ENCODE measurements around the gene NDUFB7.
A peak's percentile ranks its signal among the peaks of the same experiment; 100 is the strongest.
"Not testable (repeated sequence)": the region's sequence is repeated elsewhere in the genome, so short reads cannot be mapped to it uniquely, and the experiment has no call there.

NDUFB7 gene

GRCh38 chr19:14553042-14553938 lies 18.6 kb downstream of the NDUFB7 start:
- DNase-seq (ENCODE audit: low read depth) = no peak

DNA sequence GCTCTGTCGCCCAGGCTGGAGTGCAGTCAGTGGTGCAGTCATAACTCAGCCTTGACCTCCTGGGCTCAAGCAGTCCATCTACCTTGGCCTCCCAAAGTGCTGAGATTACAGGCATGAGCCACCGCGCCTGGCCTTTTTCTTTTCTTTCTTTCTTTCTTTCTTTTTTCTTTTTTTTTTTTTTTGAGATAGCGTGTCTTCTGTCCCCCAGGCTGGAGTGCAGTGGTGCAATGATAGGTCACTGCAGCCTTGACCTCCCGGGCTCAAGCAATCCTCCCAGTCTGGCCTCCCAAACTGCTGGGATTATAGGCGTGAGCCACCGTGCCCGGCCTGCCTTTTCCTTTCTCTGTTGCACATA lies 19.9 kb downstream of the NDUFB7 start:
- DNase-seq (ENCODE audit: low read depth) = not testable (repeated sequence)

- peak; percentile 73 for DNase-seq (ENCODE audit: low read depth)
These were observed 20.5 kb downstream of the NDUFB7 start for GRCh38 chr19:14551134-14552005.

DNA sequence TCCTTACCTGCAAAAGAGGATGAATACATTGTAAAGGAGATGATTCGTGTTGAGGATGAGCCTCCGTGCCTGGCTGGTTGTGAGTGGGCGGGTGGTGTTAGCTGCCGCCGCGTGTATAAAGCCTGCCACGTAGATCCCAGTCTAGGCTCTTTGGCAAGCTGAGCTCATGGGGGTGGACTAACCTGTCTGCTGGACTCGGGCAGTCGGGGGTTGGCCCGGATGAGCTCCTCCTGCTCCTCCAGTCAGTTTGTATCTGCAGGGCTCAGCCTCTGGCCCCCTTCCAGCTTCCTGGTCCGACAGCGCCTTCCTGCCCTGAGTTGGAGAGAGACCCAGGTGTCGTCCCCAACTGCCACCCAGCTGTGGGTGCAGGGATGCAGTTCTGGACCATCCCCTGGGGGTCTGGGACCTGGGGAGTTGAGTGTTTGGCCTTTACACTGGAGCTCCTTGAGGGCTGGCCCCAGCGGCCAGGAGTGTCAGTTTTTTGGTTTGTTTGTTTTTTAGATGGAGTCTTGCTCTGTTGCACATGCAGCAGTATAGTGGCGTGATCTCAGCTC lies 21.6 kb downstream of the NDUFB7 start:
- peak; percentile 56 for DNase-seq (ENCODE audit: low read depth)

DNA sequence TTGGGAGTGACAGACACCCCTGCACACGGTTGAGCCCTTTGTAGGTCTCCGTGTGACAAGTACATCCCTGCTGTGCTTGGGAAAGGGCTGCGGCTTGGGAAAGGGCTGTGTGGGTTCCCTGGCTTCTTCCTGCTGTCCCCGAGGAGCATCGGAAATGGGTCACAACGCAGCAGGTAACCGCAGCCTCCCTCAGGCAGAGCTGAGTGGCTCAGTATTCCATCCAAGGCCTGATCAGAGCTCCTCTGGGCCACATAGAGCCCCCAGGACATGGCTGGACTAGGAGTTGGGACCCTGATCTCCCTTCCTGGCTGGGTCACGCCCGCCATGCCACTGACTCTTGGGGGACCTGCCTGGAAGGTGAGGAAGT lies 26.2 kb downstream of the NDUFB7 start:
- no peak for DNase-seq (ENCODE audit: low read depth)

DNA sequence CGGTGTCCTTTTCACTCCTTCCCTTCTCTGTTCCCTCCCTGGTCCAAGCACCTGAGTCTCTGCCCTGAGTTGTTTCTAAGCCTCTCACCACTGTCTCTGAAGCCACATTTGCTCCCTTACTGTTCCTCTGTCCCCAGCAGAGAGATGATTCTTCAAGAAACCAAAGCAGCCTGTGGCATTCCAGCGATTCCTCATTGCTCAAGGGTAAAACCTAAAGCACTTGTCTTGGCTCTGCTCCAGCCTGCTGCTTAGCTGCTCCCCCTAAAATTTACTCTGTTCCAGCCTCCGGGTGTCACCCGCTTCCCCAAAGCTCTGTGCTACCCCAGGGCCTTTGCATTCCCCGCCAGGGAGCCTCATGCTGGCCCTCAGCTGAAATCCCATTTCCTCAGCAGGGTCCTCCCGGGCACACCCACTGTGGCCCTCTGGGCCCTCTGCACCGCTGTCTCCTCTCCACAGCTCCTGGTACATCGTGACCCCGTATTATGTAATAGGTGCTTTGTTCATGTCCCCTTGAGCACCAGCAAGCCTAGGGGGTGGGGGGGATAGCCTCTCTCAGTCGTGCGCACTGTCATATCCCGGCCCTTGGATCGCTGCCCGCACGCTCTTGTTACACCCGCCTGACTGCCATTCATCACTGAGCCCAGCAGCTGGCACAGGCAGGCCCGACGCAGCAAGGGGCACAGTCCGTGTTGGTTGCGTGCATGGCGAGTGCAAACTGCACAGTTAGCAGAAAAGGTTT lies 26.7 kb downstream of the NDUFB7 start:
- no peak for DNase-seq (ENCODE audit: low read depth)

DNA sequence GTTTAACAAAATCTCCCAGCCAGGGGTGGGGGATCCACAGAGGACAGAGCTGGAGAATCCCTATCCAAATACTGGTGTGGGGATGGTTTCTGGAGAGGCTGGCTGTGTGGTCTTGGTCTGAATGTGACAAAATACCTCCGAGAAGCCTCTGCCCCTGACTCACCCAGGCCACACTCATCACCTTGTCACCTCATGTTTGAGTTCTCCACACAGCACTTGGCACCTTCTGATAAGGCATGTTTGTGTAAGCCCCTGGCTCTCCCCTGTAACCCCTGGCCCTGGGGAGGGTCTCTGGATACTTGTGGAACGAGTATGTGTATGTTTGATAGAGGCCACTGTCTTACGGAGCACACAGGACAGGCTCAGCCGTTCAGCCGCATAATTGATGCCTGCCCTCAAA lies 27.8 kb downstream of the NDUFB7 start:
- DNase-seq (ENCODE audit: low read depth) = no peak

DNA sequence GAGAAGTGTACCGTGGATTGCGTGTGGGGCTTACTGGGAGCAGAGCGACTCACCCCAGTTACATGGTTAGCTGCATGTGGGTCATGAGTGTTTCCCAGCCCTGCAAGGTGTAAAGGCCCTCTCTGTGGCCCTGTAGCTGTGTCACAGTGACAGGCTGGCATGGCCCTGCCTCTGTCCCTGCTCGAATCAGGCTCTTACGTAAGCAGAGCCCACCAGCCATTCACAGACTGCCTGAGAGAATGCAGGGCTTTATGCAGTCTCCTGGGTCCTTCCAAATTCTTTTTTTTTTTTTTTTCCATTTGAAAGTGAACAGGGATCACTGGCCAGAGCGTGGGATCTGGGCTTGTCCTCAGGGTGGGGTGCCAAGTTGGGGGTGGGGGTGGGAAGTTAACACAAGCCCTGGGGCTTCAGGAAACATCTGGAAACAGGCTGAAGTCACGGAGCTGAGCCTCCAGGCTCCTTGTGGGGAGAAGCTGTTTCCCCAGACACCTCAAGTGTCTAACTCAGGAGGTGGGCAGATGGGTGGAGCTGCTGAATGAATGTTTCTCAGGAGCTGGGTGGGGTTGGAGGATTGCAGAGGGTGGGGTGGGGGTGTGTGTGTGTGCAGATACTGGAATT lies 29.0 kb downstream of the NDUFB7 start:
- DNase-seq (ENCODE audit: low read depth) = no peak

DNA sequence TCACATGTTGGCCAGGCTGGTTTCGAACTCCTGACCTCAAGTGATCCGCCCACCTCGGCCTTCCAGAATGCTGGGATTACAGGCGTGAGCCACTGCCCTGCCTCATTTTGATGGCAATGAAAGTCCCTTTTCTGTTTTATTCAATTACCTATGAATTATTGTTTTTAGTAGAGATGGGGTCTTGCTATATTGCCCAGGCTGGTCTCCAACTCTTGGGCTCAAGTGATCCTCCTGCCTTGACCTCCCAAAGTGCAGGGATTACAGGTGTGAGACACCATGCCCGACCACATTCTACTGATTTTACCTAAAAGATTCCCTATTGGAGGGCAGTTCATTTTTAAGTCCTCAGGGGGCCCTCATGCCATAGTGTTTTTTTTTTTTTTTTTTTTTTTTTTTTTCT lies 29.9 kb downstream of the NDUFB7 start:
- DNase-seq (ENCODE audit: low read depth) = not testable (repeated sequence)

GRCh38 chr19:14540741-14541525 lies 30.9 kb downstream of the NDUFB7 start:
- no peak for DNase-seq (ENCODE audit: low read depth)

DNA sequence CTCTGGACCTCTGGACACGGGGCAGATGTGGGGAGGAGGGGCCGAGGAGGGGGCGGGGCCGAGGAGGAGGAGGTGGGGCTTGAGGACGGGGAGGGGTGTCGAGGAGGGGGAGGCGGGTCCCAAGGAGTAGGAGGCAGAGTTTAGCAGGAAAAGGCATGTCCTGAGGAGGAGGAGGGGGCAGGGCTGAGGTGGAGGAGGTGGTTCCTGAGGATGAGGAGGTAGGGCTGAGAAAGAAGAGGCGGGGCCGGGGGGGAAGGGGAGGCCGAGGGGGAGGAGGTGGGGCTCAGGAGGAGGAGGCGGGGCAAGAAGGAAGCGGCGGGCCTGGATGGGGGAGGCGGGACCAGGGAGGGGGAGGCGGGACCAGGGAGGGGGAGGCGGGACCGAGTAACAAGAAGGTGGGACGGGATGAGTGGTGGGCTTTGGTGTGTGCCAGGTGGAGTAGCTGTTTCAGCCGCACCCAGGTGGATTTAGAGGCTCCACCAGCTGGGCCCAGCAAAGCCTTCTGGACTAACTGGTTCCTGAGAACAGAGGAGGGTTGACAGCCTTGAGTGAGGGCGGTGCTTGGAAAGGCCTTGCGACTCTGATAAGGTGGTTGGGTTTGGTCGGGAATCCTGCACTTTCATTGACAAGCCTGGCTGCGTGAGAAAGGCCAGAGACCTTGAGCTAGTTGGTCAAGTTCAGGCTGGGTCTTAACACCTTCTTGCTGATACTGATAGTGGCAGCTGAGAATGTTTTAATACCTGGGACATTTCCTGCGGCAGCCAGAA lies 34.8 kb downstream of the NDUFB7 start:
- peak; percentile 94 for DNase-seq (ENCODE audit: low read depth)

- DNase-seq (ENCODE audit: low read depth) = no peak
These were observed 38.4 kb downstream of the NDUFB7 start for GRCh38 chr19:14533450-14533849.

GRCh38 chr19:14530506-14530905 lies 41.4 kb downstream of the NDUFB7 start:
- no peak for DNase-seq (ENCODE audit: low read depth)

GRCh38 chr19:14530005-14530348 lies 41.9 kb downstream of the NDUFB7 start:
- DNase-seq (ENCODE audit: low read depth) = no peak

DNA sequence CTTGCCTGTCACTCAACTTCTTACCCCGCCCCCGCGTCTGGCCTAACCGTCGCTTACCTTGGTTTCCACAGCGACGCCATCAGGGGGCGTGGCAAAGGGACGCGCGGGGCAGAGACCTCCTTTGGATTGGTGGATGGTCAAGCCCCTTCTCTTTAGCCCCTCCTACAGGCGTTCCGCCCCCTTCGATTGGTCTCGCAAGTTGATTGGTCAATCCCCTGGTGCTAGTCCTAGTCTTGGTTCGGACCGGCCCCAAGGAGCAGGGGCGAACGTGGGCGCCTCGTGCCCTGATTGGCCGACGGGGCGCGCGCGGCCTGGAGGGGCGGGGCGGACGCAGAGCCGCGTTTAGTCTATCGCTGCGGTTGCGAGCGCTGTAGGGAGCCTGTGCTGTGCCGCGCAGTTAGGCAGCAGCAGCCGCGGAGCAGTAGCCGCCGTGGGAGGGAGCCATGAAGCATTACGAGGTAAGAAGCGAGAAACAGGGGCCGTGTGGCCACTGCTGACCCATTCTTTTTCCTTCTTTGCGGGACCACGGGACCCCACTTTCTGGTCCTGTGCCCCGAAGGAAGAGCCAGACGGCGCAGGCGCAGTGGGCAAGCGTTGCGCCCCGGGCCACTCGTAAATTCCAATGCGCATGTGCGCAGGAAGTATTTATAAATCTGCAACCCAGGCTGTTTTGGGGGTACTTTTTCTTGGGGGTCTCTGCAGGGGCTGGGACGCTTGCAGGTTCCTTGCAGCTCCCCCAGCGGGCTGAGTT lies 42.4 kb downstream of the NDUFB7 start, which contains the start of gene TECR:
TSS of gene TECR (plus strand) at position 341 of the 751 bp plus-strand sequence. CDS start at position 444, 103 bp downstream.
- DNase-seq (ENCODE audit: low read depth) = peak; percentile 100

DNA sequence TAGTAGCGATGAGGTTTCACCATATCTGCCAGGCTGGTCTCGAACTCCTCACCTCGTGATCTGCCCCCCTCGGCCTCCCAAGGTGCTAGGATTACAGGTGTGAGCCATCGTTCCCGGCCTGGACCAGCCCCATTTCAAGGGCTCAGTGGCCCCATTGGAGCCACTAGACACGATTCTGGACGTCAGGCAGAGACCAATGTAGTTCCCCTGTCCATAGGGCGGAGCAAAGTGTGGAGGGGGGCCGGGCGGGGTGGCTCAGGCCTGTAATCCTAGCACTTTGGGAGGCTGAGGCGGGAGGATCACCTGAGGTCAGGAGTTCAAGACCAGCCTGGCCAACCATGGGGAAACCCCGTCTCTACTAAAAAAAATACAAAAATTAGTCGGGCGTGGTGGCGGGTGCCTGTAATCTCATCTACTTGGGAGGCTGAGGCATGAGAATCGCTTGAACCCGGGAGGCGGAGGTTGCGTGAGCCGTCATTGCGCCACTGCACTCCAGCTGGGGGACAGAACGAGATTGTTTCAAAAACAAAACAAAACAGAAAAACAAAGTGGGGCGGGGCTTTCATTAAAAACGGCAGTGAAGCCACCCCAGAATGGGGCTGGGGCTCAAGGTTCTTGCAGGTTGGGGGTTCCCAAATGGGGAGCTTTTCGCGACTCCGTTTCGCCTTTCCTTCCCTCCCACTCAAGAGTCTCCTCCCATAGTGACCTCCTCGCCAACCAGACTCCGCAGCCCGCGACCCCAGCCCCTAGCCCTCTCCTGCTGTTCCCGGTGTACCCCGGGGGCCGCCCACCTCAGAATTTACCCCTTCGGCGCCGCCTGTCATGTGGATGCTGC lies 43.2 kb downstream of the NDUFB7 start:
- DNase-seq (ENCODE audit: low read depth) = no peak

DNA sequence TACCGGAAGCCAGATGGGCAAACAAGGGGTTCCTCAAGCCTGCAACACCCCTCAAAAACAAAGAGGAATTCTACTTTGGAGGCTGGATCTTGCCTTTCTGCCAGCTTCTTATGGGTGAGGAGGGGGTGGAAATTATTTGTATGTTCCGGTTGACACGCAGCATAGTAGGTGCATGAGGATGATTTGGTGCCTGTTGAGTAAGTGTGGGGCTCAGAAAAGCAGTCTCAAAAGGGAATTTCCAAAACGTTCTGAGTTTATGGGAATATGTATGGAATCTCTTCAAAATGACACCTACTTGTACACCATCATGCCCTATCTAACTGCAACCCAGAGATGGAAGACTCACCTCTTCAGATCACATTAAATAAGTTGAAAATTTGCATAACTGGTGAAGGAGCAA lies 45.4 kb downstream of the NDUFB7 start:
- DNase-seq (ENCODE audit: low read depth) = no peak

DNA sequence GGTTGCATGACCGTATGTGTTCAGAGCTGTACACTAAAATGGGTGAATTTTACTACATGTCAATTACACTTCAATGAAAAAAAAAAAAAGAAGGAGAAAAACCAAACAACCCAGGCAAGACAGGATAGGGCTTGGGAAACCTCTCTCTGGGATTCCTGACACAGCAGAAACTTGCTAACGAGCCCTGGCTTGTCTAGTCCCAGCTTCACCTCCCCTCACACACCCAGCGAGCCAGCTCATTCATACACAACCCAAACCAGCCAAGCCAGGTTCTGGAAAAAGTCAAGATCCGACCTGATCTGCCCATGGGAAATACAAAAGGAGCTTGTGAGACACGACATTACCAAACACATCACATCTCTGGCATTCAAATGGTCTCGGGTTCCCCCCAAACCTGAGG lies 46.1 kb downstream of the NDUFB7 start:
- no peak for DNase-seq (ENCODE audit: low read depth)

All from amniotic epithelial cell (primary cell).